ENCODE measurements around the gene CEACAM19. TPM values are rescaled to one million over a fixed set of nuclear protein-coding genes. Genes with fewer than 3 reads are reported as not detected.
A peak's percentile ranks its signal among the peaks of the same experiment; 100 is the strongest.

CEACAM19 gene
- polyA plus RNA-seq, 2 of the 4 experiments (the other 2 are of a cell fraction): 7.2 to 8.2 TPM

GRCh38 chr19:44696939-44697669 is 25.8 kb downstream of the CEACAM19 start:
- CTCF ChIA-PET: interaction anchor here (0.7 to 26.6 kb wide), 5 partner anchors 16 to 149 kb away, joined by 3 to 694 read pairs (median 3); partner anchors contain the start of genes CEACAM16 and NECTIN2
- no peak for TF ChIP-seq FOSB (CRISPR knock-in tag; IDR thresholded peaks at IDR 0.05)
- TF ChIP-seq RFX5 (IDR thresholded peaks at IDR 0.05): no peak
- no peak for TF ChIP-seq ATOH8 (CRISPR knock-in tag; IDR thresholded peaks at IDR 0.05; ENCODE audit: low read depth)
- TF ChIP-seq RARB (CRISPR knock-in tag; IDR thresholded peaks at IDR 0.05): no peak
- TF ChIP-seq USF2 (IDR thresholded peaks at IDR 0.05): no peak
- TF ChIP-seq HMGXB4 (CRISPR knock-in tag; IDR thresholded peaks at IDR 0.05; ENCODE audit: borderline replicate concordance): no peak
- no peak for TF ChIP-seq ESRRA (IDR thresholded peaks at IDR 0.05; ENCODE audit: borderline replicate concordance, low read length)
- TF ChIP-seq FOSL2 (IDR thresholded peaks at IDR 0.05): no peak
- TF ChIP-seq FOSL2 (CRISPR knock-in tag; IDR thresholded peaks at IDR 0.05): no peak
- no peak for TF ChIP-seq MAX (IDR thresholded peaks at IDR 0.05)
- no peak for TF ChIP-seq CHD4 (IDR thresholded peaks at IDR 0.05; ENCODE audit: borderline replicate concordance)
- no peak for TF ChIP-seq MAZ (IDR thresholded peaks at IDR 0.05; ENCODE audit: borderline replicate concordance, low read depth, low read length)
- no peak for TF ChIP-seq CBX2 (IDR thresholded peaks at IDR 0.05; ENCODE audit: borderline replicate concordance, low read depth)
- TF ChIP-seq SREBF2 (IDR thresholded peaks at IDR 0.05): no peak
- TF ChIP-seq RCOR1 (IDR thresholded peaks at IDR 0.05; ENCODE audit: low read depth, low read length): no peak
- TF ChIP-seq CEBPB (IDR thresholded peaks at IDR 0.05): no peak
- no peak for TF ChIP-seq BHLHE40 (IDR thresholded peaks at IDR 0.05; ENCODE audit: low read depth, low read length)
- TF ChIP-seq HOXA7 (CRISPR knock-in tag; IDR thresholded peaks at IDR 0.05): no peak
- TF ChIP-seq ELK1 (IDR thresholded peaks at IDR 0.05; ENCODE audit: low read depth, low read length): no peak
- 90% methylated on average over 22 of the region's 22 CpGs for WGBS (ENCODE audit: missing lambda C conversion rate)

GRCh38 chr19:44697670-44698034 is 26.4 kb downstream of the CEACAM19 start:
- DNase-seq (ENCODE audit: low read depth in 1 of 2, low spot score in 1 of 2) (no peak), ATAC-seq (no peak), FAIRE-seq (no peak)
- no peaks in the 10 kb centered on the region for H3K9me3 ChIP-seq
- no peak overlapping the region for H3K4me2 ChIP-seq
- TF ChIP-seq PBX3 (IDR thresholded peaks at IDR 0.05): no peak
- 0 out of 2 replicates have a peak, but pooled peaks have one; percentile 14 for TF ChIP-seq KDM1A (IDR thresholded peaks at IDR 0.05; ENCODE audit: low read depth)
- TF ChIP-seq ZFP36 (IDR thresholded peaks at IDR 0.05; ENCODE audit: borderline replicate concordance, partially characterized antibody): peak; percentile 99
- ChIA-PET CTCF (interaction anchor here (26.6 to 31.4 kb wide), 2 partner anchors 0 to 16 kb away, joined by 694 read pairs; partner anchors contain the start of gene CEACAM16), POLR2A (no interaction called here)
- H3K4me1 ChIP-seq: peaks cover 37% of the 10 kb centered on the region
- no peak overlapping the region for H3K4me3 ChIP-seq
- 83% methylated on average over 4 of the region's 4 CpGs for WGBS (ENCODE audit: missing lambda C conversion rate)
- peak overlapping the region; percentile 87 to 92 for H3K27ac ChIP-seq

More at GRCh38 chr19:44696939-44697669, 25.8 kb downstream of the CEACAM19 start:
- POLR2A ChIA-PET: no interaction called here
- ATAC-seq (no peak), FAIRE-seq (no peak), DNase-seq (ENCODE audit: low read depth in 1 of 2, low spot score in 1 of 2) (no peak)
- peaks cover 43% of the 10 kb centered on the region for H3K4me1 ChIP-seq
- peak overlapping the region; percentile 87 to 92 for H3K27ac ChIP-seq
- no peak overlapping the region for H3K4me3 ChIP-seq
- no peaks in the 10 kb centered on the region for H3K9me3 ChIP-seq
- no peak overlapping the region for H3K4me2 ChIP-seq

Measured in A549 (cell line).